HepG2 (cell line): ENCODE results near the gene AMOTL2. TPM values are rescaled to one million over a fixed set of nuclear protein-coding genes. Genes with fewer than 3 reads are reported as not detected.
A peak's percentile ranks its signal among the peaks of the same experiment; 100 is the strongest.

Source experiments
- DRAP1 ChIP-seq: IDR thresholded peaks from 2 replicates; pipeline ENCODE4 v1.6.1; 2016; ENCODE audit warnings: missing genetic modification reagents, missing compliant biosample characterization
- GABPB1 ChIP-seq: IDR thresholded peaks from 2 replicates; pipeline ENCODE4 v1.6.1; 2016; ENCODE audit warnings: mild to moderate bottlenecking, missing genetic modification reagents, moderate library complexity, missing compliant biosample characterization
- HOXA5 ChIP-seq: sonication (generic); formaldehyde crosslinking; IDR thresholded peaks from 2 replicates; pipeline ENCODE4 v1.4.0; 2020; ENCODE audit warnings: missing genetic modification reagents
- ISL2 ChIP-seq: sonication (generic); formaldehyde crosslinking; IDR thresholded peaks from 2 replicates; pipeline ENCODE4 v1.5.0; 2020; ENCODE audit warnings: missing genetic modification reagents
- MED1 ChIP-seq: sonication (generic); formaldehyde crosslinking; IDR thresholded peaks from 2 replicates; pipeline ENCODE4 v1.4.0; 2020; ENCODE audit warnings: missing genetic modification reagents
- MED8 ChIP-seq: sonication (generic); formaldehyde crosslinking; IDR thresholded peaks from 2 replicates; pipeline ENCODE4 v1.8.1; 2023; ENCODE audit warnings: mild to moderate bottlenecking, missing genetic modification reagents; ENCODE audit not compliant: insufficient replicate concordance
- NR2C2 ChIP-seq: sonication (generic); formaldehyde crosslinking; IDR thresholded peaks from 2 replicates; pipeline ENCODE4 v1.4.0; 2020; ENCODE audit warnings: missing genetic modification reagents, mild to moderate bottlenecking, moderate library complexity, borderline replicate concordance
- REST ChIP-seq, 2 experiments: IDR thresholded peaks; 2 replicates each; pipeline ENCODE4 v1.6.1; 2011 to 2012; ENCODE audit warnings: low read length in 2 of 2, borderline replicate concordance in 1 of 2, low read depth in 1 of 2, mild to moderate bottlenecking in 1 of 2, moderate library complexity in 1 of 2
- SALL1 ChIP-seq: sonication (generic); formaldehyde crosslinking; IDR thresholded peaks from 2 replicates; pipeline ENCODE4 v1.8.0; 2022; ENCODE audit warnings: mild to moderate bottlenecking, missing genetic modification reagents
- THAP7 ChIP-seq: sonication (generic); formaldehyde crosslinking; IDR thresholded peaks from 2 replicates; pipeline ENCODE4 v1.8.1; 2023; ENCODE audit warnings: mild to moderate bottlenecking, missing genetic modification reagents
- TRIM22 ChIP-seq: fragments of 450-650 bp; IDR thresholded peaks from 2 replicates; pipeline ENCODE4 v1.6.1; 2017
- ZNF143 ChIP-seq: sonication (generic); formaldehyde crosslinking; IDR thresholded peaks from 2 replicates; pipeline ENCODE4 v1.4.0; 2020; ENCODE audit warnings: missing genetic modification reagents
- ZNF180 ChIP-seq: sonication (generic); formaldehyde crosslinking; IDR thresholded peaks from 2 replicates; pipeline ENCODE4 v1.4.0; 2020; ENCODE audit warnings: low read depth, missing genetic modification reagents, borderline replicate concordance
- ZNF639 ChIP-seq: conservative IDR thresholded peaks from 2 replicates; pipeline ENCODE4 v1.6.1; 2018; ENCODE audit warnings: missing genetic modification reagents
- ZNF784 ChIP-seq: sonication (generic); formaldehyde crosslinking; IDR thresholded peaks from 2 replicates; pipeline ENCODE4 v1.5.1; 2020; ENCODE audit warnings: missing genetic modification reagents, mild to moderate bottlenecking, borderline replicate concordance
- ZNF891 ChIP-seq: sonication (generic); formaldehyde crosslinking; IDR thresholded peaks from 2 replicates; pipeline ENCODE4 v1.5.0; 2020; ENCODE audit warnings: mild to moderate bottlenecking, missing genetic modification reagents
- ZSCAN12 ChIP-seq: sonication (generic); formaldehyde crosslinking; IDR thresholded peaks from 2 replicates; pipeline ENCODE4 v1.9.0; 2021; ENCODE audit warnings: mild to moderate bottlenecking, missing genetic modification reagents
- ZSCAN22 ChIP-seq: sonication (generic); formaldehyde crosslinking; IDR thresholded peaks from 2 replicates; pipeline ENCODE4 v1.4.0; 2020; ENCODE audit warnings: mild to moderate bottlenecking, missing genetic modification reagents
- ZSCAN5A ChIP-seq: sonication (generic); formaldehyde crosslinking; IDR thresholded peaks from 2 replicates; pipeline ENCODE4 v1.8.0; 2022; ENCODE audit warnings: mild to moderate bottlenecking, missing genetic modification reagents, borderline replicate concordance
- polyA plus RNA-seq, 8 experiments: library from polyadenylated mRNA; depleted of rRNA in 3 of 8; stranded (reverse) in 7 of 8; unstranded in 1 of 8; fragments of >200 nt; fragmentation: Illumina TruSeq in 4 of 8; extraction: Trizol in 4 of 8; gene quantifications; 2 replicates each; pipeline versions ENCODE4 v1.2.1 to v1.2.3, GENCODE V29; 2011 to 2016; ENCODE audit warnings: low read depth in 4 of 8, missing spikeins in 1 of 8, mixed read lengths in 1 of 8; ENCODE audit not compliant: insufficient read depth in 1 of 8
- total RNA-seq, 5 experiments: library from RNA; depleted of rRNA; stranded (reverse); fragments of >200 nt; fragmentation: Illumina TruSeq; extraction: Trizol; gene quantifications; 2 replicates each; pipeline ENCODE4 v1.2.3, GENCODE V29; 2016; ENCODE audit warnings: low read depth in 1 of 5

Gene AMOTL2
- total and polyA plus RNA-seq, 2 of the 13 experiments (the other 11 are each of a cell fraction or from before 2014, with no cell fraction given): 17.3 to 18.5 TPM

GRCh38 chr3:134374105-134374790 lies at the start of gene AMOTL2 (continued):
- peak in 1 of 2 experiments; percentile 39; a peak in 1 of 4 replicates for TF ChIP-seq REST (IDR thresholded peaks at IDR 0.05; ENCODE audit: borderline replicate concordance in 1 of 2, low read depth in 1 of 2, low read length in 2 of 2)
- TF ChIP-seq THAP7 (CRISPR knock-in tag): peak; percentile 61; the same call in 1 of the 2 replicates
- peak; percentile 90 for TF ChIP-seq ISL2 (CRISPR knock-in tag)
- TF ChIP-seq NR2C2: no peak
- no peak for TF ChIP-seq TRIM22
- peak; percentile 77 for TF ChIP-seq SALL1 (CRISPR knock-in tag)
- TF ChIP-seq MED8 (CRISPR knock-in tag): peak; percentile 61
- TF ChIP-seq ZNF180: no peak
- TF ChIP-seq MED1 (CRISPR knock-in tag): peak; percentile 78
- peak; percentile 93 for TF ChIP-seq HOXA5 (CRISPR knock-in tag)
- peak; percentile 39; the same call in 1 of the 2 replicates for TF ChIP-seq ZSCAN12 (CRISPR knock-in tag)
- no peak; the same call in 1 of the 2 replicates for TF ChIP-seq ZNF784 (CRISPR knock-in tag)
- peak; percentile 42; the same call in 1 of the 2 replicates for TF ChIP-seq ZNF891 (CRISPR knock-in tag)
- 0 out of 2 replicates have a peak, but pooled peaks have one; percentile 29 for TF ChIP-seq ZSCAN5A
- TF ChIP-seq DRAP1: peak; percentile 70
- TF ChIP-seq ZNF143 (CRISPR knock-in tag): 0 out of 2 replicates have a peak, but pooled peaks have one; percentile 46
- TF ChIP-seq ZNF639 (CRISPR knock-in tag): peak; percentile 37; the same call in 1 of the 2 replicates
- peak; percentile 75 for TF ChIP-seq GABPB1
- no peak for TF ChIP-seq ZSCAN22
